Hepatocyte (in vitro differentiated cells): ENCODE data around the gene ENO4. TPM values are rescaled to one million over a fixed set of nuclear protein-coding genes. Genes with fewer than 3 reads are reported as not detected.

Experiments used
- DNase-seq: peaks from one replicate; pipeline ENCODE4 v3.0.0-alpha.2; 2016; ENCODE audit warnings: low spot score
- H2AFZ ChIP-seq: fragments of 200-600 bp; sonication (generic); 2 replicates; pipeline ENCODE4 v1.6.0; 2016; ENCODE audit warnings: antibody characterized with exemption, mild to moderate bottlenecking
- H3K27ac ChIP-seq: fragments of 200-600 bp; sonication (generic); 2 replicates; pipeline ENCODE4 v1.5.1; 2016; ENCODE audit warnings: mild to moderate bottlenecking
- H3K27me3 ChIP-seq: fragments of 200-600 bp; sonication (generic); 2 replicates; pipeline ENCODE4 v1.6.1; 2016
- H3K36me3 ChIP-seq: fragments of 200-600 bp; sonication (generic); replicated peaks from 2 replicates; pipeline ENCODE4 v1.5.1; 2016; ENCODE audit warnings: low read depth; ENCODE audit not compliant: insufficient read depth
- H3K4me1 ChIP-seq: fragments of 200-600 bp; sonication (generic); 2 replicates; pipeline ENCODE4 v1.5.1; 2016; ENCODE audit warnings: mild to moderate bottlenecking, moderate library complexity; ENCODE audit not compliant: insufficient read depth
- H3K4me2 ChIP-seq: fragments of 200-600 bp; sonication (generic); 2 replicates; pipeline ENCODE4 v1.6.0; 2016
- H3K4me3 ChIP-seq: fragments of 200-600 bp; sonication (generic); 2 replicates; pipeline ENCODE4 v1.5.1; 2016; ENCODE audit warnings: mild to moderate bottlenecking
- H3K79me2 ChIP-seq: fragments of 200-600 bp; sonication (generic); 2 replicates; pipeline ENCODE4 v1.6.0; 2017; ENCODE audit warnings: mild to moderate bottlenecking
- H3K9me2 ChIP-seq: fragments of 200-600 bp; sonication (generic); replicated peaks from 2 replicates; pipeline ENCODE4 v1.6.0; 2017; ENCODE audit warnings: mild to moderate bottlenecking; ENCODE audit not compliant: insufficient read depth
- H3K9me3 ChIP-seq: fragments of 200-600 bp; sonication (generic); 2 replicates; pipeline ENCODE4 v1.5.1; 2016; ENCODE audit warnings: low read depth, mild to moderate bottlenecking
- H4K20me1 ChIP-seq: fragments of 200-600 bp; sonication (generic); 2 replicates; pipeline ENCODE4 v1.6.0; 2016; ENCODE audit warnings: mild to moderate bottlenecking; ENCODE audit not compliant: insufficient read depth, poor library complexity, severe bottlenecking
- EZH2 ChIP-seq: fragments of 200-600 bp; sonication (generic); IDR thresholded peaks from 2 replicates; pipeline ENCODE4 v1.6.1; 2016; ENCODE audit warnings: antibody characterized with exemption, mild to moderate bottlenecking, borderline replicate concordance
- EZH2phosphoT487 ChIP-seq: fragments of 200-600 bp; sonication (generic); IDR thresholded peaks from one replicate; pipeline ENCODE4 v1.6.1; 2018; ENCODE audit warnings: antibody characterized with exemption, mild to moderate bottlenecking, low read depth, moderate library complexity; ENCODE audit not compliant: unreplicated experiment, severe bottlenecking
- WGBS: methylation state at CpG from one replicate; pipeline ENCODE4 v1.1.6; 2016; ENCODE audit warnings: low lambda C conversion rate; ENCODE audit errors: missing lambda C conversion rate; 5-methylcytosine and 5-hydroxymethylcytosine counted together
- polyA plus RNA-seq: library from polyadenylated mRNA; unstranded; fragments of >200 nt; fragmentation: Nextera tagmentation; extraction: Ambion mirVana; gene quantifications from 2 replicates; pipeline ENCODE4 v1.2.1, GENCODE V29; 2016
- total RNA-seq: library from RNA; depleted of rRNA; stranded (reverse); fragments of >200 nt; gene quantifications from 2 replicates; pipeline ENCODE4 v1.2.3, GENCODE V29; 2014
- TF ChIP-seq, protein P1 (sequence below): fragments of 200-600 bp; sonication (generic); IDR thresholded peaks from 2 replicates; pipeline ENCODE4 v1.5.1; 2016; ENCODE audit warnings: antibody characterized with exemption, mild to moderate bottlenecking; ENCODE audit not compliant: poor library complexity

Gene ENO4, protein sequence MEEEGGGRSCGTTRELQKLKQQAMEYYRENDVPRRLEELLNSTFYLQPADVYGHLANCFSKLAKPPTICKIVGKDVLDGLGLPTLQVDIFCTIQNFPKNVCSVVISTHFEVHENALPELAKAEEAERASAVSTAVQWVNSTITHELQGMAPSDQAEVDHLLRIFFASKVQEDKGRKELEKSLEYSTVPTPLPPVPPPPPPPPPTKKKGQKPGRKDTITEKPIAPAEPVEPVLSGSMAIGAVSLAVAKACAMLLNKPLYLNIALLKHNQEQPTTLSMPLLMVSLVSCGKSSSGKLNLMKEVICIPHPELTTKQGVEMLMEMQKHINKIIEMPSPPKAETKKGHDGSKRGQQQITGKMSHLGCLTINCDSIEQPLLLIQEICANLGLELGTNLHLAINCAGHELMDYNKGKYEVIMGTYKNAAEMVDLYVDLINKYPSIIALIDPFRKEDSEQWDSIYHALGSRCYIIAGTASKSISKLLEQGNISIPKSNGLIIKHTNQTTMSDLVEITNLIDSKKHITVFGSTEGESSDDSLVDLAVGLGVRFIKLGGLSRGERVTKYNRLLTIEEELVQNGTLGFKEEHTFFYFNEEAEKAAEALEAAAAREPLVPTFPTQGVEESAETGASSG
- total RNA-seq (0.28 and 0.43 TPM in 2 replicates), polyA plus RNA-seq (0.24 and 0.75 TPM in 2 replicates)

DNA sequence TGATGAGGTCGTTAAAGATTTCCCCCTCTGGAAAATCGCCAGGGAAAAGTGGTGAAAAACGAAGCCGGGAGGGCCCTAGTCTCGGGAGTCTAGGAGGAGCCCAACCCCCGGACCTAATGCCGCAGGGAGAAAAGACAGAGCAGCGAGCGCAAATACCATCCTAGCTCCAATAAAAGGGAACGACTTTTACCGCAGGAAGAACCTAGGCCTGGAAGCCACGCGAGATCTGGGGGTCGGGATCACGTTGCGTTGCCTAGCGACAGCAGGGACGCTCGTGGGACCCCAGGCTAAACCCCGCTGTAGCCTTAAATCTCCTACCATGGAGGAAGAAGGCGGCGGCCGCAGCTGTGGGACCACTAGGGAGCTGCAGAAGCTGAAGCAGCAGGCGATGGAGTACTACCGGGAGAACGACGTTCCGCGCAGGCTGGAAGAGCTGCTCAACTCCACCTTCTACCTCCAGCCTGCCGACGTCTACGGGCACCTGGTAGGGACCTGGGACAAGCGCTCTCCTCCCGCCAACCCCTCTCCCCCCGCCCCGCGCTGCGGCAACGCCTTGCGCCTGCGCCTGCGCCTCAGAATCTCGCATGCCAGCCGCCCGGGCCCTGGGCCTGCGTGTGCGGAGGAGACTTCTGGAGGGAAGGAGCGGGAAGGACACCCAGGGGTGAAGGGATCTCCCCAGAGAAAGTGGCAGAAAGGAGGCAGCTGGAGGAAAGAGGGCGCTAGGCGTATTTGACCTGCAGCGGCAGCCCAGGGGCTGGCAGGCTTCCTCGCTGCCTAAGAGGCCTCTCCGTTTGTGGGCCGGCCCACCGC lies at the start of gene ENO4:
TSS of gene ENO4 (plus strand) at position 252 of the 810 bp plus-strand sequence. CDS start at position 320, 68 bp downstream.
- Histone ChIP-seq H3K79me2 (no peaks in the 10 kb centered on the region), H3K9me2 (no peaks in the 10 kb centered on the region), H3K4me3 (peak within 1 kb of the TSS; percentile 71), H3K4me1 (peaks cover 16% of the 10 kb centered on the region), H3K27me3 (no peaks in the 10 kb centered on the region), H2AFZ (peak within 1 kb of the TSS; percentile 91), H3K36me3 (no peaks in the 10 kb centered on the region), H3K4me2 (peak within 1 kb of the TSS; percentile 90), H4K20me1 (no peaks in the 10 kb centered on the region), H3K27ac (peak within 1 kb of the TSS; percentile 89), H3K9me3 (no peaks in the 10 kb centered on the region)
- TF ChIP-seq, protein P1, sequence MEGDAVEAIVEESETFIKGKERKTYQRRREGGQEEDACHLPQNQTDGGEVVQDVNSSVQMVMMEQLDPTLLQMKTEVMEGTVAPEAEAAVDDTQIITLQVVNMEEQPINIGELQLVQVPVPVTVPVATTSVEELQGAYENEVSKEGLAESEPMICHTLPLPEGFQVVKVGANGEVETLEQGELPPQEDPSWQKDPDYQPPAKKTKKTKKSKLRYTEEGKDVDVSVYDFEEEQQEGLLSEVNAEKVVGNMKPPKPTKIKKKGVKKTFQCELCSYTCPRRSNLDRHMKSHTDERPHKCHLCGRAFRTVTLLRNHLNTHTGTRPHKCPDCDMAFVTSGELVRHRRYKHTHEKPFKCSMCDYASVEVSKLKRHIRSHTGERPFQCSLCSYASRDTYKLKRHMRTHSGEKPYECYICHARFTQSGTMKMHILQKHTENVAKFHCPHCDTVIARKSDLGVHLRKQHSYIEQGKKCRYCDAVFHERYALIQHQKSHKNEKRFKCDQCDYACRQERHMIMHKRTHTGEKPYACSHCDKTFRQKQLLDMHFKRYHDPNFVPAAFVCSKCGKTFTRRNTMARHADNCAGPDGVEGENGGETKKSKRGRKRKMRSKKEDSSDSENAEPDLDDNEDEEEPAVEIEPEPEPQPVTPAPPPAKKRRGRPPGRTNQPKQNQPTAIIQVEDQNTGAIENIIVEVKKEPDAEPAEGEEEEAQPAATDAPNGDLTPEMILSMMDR = no peak
- TF ChIP-seq EZH2 (no peak), EZH2phosphoT487 (no peak)
- WGBS = 2% methylated on average over 41 of the region's 55 CpGs
- DNase-seq = peak; percentile 92

DNA sequence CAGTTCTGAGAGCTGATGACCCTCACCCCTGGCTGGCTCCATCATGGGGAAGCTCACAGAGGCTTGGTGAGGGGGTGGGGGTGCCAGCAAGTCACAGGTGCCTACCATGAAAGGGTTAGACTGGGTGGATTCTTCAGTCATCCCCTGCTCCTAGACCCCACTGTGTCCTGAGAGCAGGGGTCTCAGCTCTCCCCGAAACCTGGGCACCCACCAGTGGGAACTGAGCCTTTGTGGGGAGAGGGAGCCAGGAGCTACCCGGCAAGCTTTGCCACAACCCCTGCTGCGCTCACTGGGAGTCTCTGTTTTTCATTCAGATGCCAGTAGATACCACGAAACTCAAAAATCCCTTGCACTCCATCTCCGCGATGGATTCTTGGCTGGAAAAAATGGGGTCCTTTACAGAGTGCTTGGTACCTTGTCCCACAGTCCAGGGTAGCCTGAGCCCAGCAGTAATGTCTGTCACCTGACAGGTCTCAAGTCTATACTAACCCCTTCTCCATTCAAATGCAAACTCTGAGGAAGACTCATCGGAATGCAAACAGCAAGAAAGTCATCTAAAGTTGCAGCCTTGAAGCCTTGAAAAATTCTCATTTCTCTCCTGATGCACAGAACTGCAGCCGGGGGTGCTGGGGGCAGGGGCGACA lies 48.9 kb upstream of the ENO4 start:
- H3K4me3 ChIP-seq = no peak overlapping the region
- no peak overlapping the region for H2AFZ ChIP-seq
- H3K27me3 ChIP-seq = peaks cover 13% of the 10 kb centered on the region
- H3K9me3 ChIP-seq = no peaks in the 10 kb centered on the region
- no peaks in the 10 kb centered on the region for H3K79me2 ChIP-seq
- WGBS = 76% methylated on average over 9 of the region's 9 CpGs
- no peak overlapping the region for H3K27ac ChIP-seq
- H3K9me2 ChIP-seq = no peaks in the 10 kb centered on the region
- TF ChIP-seq, protein P1 = no peak
- TF ChIP-seq EZH2phosphoT487 (no peak), EZH2 (no peak)
- no peaks in the 10 kb centered on the region for H3K4me1 ChIP-seq
- no peaks in the 10 kb centered on the region for H4K20me1 ChIP-seq
- DNase-seq = no peak
- H3K36me3 ChIP-seq = no peaks in the 10 kb centered on the region
- H3K4me2 ChIP-seq = no peak overlapping the region

DNA sequence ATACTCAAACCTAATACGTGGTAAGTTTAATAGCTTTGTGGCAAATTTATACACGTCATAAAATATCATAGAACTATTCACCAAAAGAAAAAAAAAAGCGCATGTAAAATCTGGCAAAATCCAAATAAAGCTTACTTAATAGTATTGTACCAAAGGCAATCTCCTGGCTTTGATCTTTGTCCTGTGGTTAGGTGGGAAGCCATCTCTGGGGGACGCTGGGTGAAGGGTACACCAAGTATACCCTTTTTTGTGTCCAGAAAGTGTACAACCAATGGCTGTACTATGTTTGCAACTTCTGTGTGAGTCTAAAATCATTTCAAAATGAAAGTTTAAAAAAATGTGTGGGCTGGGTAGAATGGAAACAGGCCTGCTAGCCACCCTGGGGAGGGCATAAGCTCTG lies 47.6 kb upstream of the ENO4 start:
- TF ChIP-seq EZH2 (no peak), EZH2phosphoT487 (no peak)
- TF ChIP-seq, protein P1 = no peak
- H3K27me3 ChIP-seq = peaks cover 13% of the 10 kb centered on the region
- H3K9me3 ChIP-seq = no peaks in the 10 kb centered on the region
- no peak overlapping the region for H3K4me3 ChIP-seq
- DNase-seq = no peak
- H2AFZ ChIP-seq = no peak overlapping the region
- H3K36me3 ChIP-seq = no peaks in the 10 kb centered on the region
- no peaks in the 10 kb centered on the region for H4K20me1 ChIP-seq
- H3K79me2 ChIP-seq = no peaks in the 10 kb centered on the region
- H3K4me1 ChIP-seq = no peaks in the 10 kb centered on the region
- H3K4me2 ChIP-seq = no peak overlapping the region
- 88% methylated on average over 4 of the region's 4 CpGs for WGBS
- H3K27ac ChIP-seq = no peak overlapping the region
- no peaks in the 10 kb centered on the region for H3K9me2 ChIP-seq
